GM20000 (cell line): Measurements from ENCODE around the gene CAB39L.

Source experiments
- DNase-seq: peaks from one replicate; pipeline ENCODE4 v3.0.0; 2012; ENCODE audit warnings: low spot score
- TF ChIP-seq, protein P1 (sequence below): IDR thresholded peaks from 2 replicates; pipeline ENCODE4 v1.5.1; 2012; ENCODE audit warnings: mild to moderate bottlenecking, control low read depth; ENCODE audit errors: extremely low read depth, missing control alignments

CAB39L gene

DNA sequence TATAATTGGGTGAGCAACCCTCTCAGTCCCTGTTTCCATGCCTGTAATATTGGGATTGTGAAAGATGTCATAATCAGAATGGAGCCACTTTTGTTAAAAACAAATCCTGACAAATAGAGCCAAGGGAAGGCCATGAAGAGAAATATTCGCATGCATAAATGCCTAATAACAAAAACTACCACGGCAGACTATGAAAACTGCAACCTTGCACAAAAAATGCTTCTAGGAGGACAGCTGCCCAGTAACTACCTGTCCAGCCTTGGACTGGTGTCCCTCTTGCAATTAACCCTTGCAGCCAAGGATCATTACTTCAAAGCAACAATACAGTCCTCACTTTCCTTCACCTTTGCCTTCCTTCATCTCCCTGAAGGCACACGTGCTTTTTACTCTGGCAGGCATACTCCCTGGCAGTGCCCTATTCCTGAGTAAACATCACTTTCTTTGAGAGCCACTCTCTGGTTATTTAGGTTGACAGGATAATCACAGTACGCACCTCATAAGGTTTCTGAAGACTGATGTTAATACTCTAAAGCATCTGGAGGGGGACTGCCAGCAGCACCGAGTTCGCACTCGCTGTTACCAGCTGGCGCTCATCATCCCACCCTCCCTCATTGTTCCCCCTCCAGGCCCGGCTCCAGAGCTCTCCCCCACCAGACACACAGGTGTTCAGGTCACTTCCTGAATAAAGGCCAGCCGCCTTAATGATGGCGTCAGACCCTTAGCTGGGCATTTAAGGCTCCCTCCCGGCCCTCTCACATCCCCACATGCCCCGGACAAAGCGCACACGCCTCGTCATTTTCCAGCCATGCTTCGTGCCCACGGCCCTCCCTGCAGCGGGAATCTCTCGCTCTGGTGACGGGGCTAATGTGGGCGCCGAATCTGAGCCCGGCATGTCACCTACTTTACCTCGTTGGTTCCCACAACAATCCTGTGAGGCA lies 138.8 kb downstream of the CAB39L start:
- TF ChIP-seq, protein P1, sequence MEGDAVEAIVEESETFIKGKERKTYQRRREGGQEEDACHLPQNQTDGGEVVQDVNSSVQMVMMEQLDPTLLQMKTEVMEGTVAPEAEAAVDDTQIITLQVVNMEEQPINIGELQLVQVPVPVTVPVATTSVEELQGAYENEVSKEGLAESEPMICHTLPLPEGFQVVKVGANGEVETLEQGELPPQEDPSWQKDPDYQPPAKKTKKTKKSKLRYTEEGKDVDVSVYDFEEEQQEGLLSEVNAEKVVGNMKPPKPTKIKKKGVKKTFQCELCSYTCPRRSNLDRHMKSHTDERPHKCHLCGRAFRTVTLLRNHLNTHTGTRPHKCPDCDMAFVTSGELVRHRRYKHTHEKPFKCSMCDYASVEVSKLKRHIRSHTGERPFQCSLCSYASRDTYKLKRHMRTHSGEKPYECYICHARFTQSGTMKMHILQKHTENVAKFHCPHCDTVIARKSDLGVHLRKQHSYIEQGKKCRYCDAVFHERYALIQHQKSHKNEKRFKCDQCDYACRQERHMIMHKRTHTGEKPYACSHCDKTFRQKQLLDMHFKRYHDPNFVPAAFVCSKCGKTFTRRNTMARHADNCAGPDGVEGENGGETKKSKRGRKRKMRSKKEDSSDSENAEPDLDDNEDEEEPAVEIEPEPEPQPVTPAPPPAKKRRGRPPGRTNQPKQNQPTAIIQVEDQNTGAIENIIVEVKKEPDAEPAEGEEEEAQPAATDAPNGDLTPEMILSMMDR: no peak
- DNase-seq: no peak

DNA sequence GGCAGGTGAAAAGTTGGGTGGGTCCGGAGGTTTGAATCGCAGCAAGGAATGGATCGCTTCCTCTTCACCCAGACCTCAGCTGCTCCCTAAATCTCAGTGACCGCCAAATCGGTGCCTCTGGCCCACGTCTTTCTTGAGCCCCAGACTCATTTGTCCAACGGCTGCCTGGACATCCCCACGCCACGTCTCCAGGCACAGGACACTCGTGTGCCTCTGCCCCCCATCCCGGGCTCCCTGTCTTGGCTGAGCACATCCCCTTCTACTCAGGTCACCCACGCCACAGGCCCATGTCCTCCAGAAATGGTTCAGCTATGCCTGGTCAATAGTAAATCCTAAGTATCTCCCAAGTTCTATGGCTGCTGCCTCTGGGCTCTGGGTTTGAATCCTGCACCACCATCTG lies 139.5 kb downstream of the CAB39L start:
- TF ChIP-seq, protein P1: no peak
- no peak for DNase-seq

DNA sequence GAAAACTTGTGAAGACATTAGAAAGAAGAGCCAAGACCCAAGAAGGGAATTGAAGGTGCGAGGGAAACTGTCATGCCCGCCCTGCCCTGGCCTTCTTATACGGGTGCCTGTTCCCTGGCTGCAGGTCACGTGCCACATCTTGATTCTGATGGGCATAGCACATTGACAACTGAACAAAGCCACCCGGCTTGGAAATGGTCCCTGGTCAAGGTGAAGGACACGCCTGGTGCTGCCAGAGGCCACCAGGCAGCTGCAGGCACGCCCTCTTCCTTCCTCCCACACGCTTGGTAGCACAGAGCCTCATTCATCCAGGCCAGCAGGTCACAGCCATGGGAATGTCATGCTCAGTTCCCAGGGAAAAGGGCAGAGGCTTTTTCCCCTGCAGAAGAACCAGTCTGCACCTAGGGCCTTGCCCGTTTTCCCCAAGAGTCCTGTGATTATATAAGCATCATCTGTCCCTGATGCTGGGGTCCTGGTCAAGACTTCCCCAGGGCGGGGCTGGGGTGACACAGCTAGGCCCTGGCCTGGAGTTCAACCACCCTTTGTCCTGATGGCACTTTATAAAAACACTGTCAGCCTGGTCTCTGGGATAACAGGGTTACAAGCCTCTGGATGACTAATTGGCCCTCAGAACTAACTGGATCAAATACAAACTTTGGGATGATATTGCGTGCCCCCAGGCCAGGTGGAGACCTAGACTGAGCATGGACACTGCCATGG lies 140.2 kb downstream of the CAB39L start:
- TF ChIP-seq, protein P1: no peak
- DNase-seq: no peak

DNA sequence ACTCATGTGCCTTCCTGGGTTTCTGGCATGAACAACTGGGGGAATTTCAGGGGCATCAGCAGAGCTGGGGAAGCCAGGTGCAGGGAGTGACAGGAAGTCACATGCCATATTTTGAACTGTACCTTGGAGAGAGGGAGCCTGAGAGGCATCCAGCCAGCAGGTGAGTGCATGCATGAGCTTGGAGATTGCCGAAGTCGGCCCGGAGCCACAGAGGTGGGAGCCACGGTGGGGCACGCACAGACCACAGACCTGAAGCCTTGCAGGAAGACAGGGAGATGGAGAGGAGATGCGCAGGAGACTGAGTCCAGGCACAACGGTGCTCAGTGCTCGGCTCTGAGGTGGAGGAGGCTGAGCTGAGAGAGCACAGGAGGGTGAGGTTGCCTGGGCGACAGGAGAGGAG lies 141.0 kb downstream of the CAB39L start:
- TF ChIP-seq, protein P1: no peak
- no peak for DNase-seq

DNA sequence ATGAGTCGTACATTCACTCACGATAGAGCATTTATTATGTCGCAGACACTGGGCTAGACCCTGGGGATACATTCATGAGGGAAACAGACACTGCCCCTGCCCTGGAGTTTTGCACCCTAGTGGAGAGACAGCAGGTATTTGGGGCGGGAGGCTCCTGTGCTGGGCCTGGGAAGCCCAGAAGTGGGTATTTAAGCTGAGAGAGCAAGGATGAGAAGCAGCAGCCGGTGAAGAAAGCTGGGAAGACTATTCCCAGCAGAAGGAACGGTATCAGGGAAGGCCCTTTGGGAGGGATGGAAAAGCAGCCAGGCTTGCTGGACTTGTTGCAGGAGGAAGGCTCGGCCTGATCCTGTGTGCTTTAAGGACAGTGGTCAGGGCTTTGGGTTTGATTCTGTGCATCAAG lies 141.6 kb downstream of the CAB39L start:
- TF ChIP-seq, protein P1: no peak
- no peak for DNase-seq

DNA sequence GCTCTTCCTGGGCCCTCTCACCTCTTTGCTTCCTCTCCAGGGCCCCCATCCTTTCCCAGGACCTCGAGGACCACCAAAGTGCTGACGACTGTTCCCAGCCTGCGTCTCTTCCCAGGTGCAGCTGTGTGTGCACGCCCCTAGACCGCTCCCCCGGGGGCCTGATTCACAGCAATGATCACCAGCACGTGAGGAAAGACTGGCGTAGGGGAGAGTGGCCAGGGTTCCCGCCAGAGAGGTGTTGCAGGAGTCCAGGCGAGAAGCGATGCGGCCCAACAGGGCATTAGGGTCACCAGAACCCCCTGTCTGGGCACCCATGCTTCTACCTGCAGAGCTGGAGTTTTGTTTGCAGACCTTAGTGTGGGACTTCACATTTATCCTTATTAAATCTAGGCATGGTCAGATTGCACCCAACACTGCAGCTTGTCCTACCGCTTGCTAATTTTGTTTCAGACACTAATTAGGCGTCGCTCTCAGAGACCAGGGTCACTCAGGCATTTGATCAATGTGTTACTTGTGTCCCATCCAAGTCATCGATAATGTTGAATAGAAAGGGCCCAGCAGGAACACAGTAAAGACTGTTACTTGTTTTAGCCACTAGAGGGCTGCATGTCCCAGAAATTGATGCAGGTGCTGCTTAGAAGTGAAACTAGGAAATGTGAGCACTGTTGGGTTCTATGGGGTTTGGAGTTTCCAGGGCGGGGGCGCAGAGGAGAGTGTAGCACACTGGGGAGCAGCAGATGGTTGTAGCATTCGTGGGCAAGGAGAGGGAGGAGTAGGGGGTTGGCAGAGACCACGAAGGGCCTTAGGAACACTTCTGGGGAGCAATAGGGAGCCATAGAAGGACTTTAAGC lies 142.9 kb downstream of the CAB39L start:
- TF ChIP-seq, protein P1: peak; percentile 76
- peak; percentile 85 for DNase-seq

DNA sequence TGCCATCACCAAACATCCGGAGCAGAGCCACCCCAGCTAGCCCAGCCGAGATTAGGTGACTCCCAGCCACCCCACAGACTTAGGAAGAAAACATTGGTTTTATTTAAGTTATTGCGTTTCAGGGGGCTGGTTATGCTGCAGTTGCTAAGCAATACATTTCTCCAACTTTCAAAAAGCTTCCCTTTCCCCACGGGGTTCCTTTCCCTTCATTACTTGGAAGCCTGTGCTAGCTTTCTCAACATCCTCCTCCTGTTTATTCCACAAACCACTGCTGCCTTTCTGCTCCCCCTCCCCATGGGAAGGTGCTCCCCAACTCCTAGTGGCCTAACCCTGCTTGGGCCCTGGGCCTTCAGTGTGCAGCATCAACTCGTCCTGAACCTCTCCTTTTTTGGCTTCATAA lies 143.6 kb downstream of the CAB39L start:
- TF ChIP-seq, protein P1: no peak
- DNase-seq: no peak
